HG02571 (cell line): Measurements from ENCODE around the gene FRMD4A.

Experiments
- ATAC-seq: cut with Tn5 transposase; IDR thresholded peaks from one replicate; pipeline ENCODE4 v1.9.1; 2021; ENCODE audit warnings: mild to moderate bottlenecking, moderate library complexity; ENCODE audit not compliant: unreplicated experiment

FRMD4A gene

DNA sequence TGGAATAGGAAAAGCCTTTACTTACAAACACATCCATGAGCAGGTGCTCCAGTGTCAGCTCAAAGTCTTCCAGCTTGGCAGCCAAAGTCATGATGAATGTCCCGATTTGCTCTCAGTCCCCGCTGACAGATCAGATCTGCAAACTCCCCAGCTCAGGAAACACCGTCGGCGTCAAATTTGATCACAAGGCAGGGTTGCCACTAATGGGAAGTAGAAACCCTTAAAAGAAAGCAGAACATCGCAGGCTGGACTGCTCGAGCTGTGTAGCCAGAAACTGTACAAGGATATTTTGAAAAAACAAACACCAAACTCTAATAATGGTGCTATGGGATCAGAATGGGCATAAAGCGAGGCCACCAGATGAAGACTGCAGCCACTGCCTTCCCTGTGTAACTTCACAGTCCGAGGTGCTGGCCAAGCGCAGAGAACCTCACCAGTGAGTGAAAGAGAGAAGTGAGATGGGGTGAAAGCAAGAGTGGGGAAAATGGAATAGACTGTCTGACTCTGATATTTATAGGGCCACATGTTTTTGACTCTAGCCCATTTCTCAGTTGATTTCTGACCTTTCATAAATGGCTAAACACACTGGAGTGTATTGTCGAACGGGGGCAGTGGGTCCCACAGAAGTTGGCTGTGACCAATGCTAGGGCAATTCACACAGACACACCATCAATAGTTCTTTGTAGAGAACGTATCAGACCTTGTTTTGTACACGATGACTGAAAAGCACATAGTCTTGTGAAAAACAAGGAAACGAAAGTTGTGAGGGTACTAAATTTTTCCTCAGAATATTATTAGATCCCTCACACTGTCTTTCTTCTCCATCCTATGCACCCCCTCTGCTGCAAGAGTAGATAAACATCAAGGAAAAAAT is 306.2 kb downstream of the FRMD4A start:
- no peak for ATAC-seq

DNA sequence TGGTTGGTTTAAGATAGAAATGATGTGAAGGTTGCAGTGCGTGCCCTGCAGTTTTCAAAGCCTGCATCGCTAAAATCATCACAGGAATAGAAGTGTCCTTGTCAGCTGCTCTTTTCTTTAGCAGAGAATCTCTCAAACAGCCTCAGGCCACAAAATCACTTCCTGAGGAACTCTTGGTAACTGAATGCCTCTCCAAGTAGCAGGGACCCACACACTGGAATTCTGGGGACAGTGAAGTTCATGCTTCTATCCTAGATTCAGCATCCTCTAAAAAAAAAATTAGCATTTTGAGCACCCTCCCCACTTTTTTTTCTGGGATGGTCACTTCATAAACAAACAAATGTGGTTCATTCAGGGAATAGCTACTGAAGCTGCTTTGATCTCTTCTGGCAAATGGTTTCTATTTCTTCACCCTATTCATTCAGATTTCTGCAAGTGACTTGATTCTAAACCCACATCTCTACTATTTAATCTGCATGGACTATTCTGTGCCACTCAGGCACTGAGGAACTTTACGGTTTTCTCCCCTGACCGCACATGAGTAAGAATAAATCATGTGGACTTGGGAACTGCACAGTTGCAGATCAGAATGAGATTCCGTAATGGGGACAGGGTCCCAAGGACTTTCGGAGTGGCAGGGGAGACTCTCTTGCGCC is 306.9 kb downstream of the FRMD4A start:
- ATAC-seq, result no peak

DNA sequence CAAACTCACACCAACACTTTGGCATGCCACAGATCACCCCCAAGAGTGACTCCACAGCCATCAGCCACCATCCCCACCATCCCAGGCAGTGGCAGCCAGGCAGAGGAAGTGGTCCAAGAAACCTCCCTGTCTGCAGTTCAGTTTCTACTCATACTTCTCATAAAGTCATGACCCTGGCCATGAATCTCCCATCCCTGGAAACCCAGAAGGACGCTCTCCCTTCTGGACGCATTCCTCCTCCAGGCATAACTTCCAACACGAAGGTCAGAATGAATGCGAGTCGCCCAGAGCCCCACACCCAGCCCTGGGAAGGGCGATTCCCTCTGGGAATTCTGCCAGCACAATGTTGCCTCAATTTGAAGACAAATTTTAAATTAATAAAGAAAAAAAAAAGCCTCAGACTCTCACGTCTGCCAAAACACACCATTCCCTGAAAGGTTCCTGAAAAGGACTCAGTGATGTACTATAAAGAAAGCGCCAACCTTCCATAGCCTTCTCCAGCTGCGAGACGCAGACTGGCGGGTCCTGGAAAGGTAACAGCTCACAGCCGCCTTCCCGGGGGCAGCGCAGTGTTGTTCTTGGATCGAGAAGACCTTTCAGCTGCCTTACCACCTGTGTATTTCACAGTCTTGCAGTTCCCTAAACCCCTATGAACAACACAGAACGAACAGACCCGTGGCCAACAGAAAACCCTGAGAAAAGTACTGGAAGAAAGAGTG is 307.6 kb downstream of the FRMD4A start:
- no peak for ATAC-seq

DNA sequence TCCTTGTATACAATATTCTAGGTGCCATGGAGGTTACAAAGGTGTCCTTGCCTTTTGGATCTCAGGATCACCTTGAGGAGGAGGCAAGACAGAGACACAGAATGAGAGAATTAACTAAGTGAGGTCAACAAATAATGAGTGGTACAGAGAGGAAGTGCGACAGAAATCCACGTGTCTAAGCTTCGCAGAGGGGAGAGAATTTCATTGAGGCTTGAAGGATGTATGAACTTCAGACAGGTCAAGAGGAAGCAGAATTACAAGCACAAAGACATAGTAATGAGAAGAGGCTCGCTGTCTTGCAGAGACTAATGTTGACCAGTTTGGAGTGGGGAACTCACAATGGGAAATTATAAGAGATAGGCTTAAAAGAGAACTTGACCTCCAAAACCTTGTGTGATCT is 308.7 kb downstream of the FRMD4A start:
- no peak for ATAC-seq

DNA sequence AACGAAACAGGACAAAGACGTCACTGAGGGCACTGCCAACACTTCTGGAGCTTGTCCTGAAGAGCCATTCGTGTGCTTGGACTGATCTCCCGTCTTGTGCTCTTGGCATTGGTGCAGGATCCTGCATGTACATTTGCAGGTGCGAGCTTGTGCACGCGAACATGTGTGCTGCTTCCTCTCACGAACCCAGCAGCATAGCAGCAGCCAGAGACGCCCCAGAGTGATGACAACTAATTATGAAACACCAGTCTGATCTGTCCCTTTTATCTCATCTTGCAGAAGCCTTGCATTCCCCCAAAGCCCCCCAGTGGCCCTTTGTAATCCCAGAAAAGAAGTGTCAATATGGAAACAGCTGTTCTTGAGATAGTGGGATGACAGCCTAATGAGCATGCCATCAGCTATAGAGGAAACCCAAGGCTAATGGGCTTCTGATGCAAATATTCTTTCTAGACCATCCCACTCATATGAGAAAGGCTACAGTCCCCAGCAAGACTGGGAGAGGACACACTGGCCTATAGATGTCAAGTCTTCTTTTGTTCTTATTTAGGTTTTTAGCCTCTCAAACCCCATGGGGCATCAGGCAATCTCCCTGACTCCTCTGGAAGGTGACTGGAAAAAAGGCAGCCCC is 310.6 kb downstream of the FRMD4A start:
- no peak for ATAC-seq

DNA sequence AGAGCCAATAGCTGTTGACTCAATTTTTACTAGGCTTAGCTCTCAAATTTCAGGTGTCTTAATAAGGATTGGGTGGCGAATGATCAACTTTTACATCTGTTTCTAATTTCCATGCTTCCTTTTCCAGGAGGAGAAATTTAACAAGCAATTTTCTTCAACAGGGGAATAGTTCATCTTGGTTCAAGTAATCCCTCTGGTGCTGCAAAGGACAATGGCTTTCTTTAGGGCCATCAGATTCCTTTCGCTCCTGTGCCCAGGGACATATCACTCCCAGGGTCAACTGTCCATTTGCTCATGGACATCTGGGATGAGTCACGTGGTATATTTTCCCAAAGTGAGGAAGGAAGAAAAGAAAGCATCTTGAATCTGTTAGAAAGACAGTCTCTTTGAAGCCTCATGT is 313.3 kb downstream of the FRMD4A start:
- ATAC-seq, result no peak

DNA sequence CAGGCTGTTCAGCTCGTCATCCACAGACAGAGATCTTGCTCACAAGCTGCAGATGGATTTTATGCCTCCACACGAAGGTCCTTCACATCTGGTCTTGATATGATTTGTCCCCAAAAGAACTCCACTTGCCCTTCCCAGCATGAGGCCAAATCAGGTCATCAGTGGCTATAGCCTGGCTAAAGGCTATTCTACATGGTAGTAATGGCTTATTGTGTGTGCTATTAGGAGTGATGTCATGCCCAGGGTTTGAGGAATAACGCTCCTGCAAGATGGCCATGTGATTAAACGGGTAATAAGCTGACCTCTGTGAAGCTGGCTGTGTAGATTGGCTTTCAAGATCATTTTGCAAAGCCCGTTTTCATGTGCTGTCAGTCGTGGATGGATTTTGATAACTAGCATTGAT is 313.8 kb downstream of the FRMD4A start:
- no peak for ATAC-seq

DNA sequence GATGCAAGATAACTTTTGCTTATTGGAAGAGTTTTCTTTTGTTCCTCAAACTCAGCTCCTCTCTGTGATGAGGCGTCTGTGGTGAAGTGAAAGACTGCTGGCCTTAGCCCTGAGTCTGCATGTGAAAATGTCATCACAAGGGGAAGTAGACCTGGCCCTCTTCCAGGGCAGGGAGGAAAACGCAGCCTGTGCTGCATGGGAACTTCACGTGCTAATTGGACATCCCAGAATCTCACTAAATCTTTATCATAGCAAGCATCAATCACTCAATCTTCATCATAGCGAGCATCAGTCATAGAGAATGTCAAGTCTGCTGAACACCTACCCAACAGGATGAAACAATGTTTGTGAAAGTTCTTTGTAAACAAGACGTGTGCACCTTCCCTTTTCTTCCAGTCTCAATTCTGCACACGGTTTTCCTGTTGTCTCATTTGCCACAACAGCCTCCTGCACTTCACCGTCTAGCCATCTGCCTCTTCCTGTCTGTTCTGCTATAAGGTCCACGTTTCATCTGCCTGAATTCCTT is 314.6 kb downstream of the FRMD4A start:
- ATAC-seq, result no peak

DNA sequence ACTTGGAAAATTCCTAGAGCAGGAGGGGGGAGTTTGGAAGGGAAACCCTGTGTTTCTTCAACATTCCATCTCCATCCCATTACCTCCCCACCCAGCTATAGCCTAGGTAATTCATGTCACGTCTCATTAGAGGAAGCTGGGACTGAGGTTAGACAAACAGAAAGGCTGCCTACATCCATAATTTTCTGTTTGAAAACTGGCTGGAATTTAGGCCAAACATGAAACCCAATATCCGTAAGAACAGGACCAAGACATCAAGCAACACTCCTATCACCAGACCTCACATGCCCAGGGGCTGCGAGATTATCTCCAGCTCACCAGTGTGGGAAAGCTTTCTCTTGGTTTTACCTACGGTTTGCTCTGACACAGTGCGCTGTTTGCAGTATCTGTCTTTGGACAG is 316.3 kb downstream of the FRMD4A start:
- no peak for ATAC-seq

DNA sequence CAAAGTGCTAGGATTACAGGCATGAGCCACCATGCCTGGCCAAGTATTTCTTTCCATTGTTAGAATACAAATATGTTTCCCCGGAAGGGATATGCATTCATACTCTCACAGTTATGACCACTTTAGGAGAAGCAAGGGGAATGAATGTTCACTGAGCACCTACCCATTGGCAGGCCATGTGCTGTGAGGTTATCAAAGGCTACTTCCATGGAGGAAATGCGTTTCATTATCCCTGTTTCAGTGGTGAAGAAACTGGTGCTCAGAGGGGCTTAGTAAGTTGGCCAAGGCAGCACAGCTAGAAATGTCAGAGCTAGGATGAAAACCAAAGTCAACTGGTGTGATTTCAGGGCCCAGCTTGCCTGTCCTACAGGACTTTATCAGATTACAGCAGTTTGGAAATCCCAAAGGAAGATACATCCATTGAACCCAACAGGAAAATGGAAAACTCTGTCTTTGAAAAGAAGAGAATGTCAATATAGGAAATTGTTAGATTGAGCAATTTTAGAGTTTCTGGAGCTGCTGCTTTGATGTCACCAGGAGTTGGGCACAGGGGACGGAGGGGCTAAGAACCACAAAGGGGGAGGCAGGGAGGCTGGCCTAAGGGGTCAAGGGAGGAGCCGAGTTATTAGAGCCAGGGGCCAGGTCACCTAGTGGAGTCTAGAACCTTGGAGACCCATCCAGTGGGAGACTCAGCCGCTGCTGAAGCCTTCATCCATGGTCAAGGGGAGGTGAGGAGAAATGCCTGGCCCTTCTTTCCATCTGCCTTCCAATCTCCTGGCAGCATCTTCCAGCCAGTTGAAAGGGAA is 319.8 kb downstream of the FRMD4A start:
- ATAC-seq, result no peak

DNA sequence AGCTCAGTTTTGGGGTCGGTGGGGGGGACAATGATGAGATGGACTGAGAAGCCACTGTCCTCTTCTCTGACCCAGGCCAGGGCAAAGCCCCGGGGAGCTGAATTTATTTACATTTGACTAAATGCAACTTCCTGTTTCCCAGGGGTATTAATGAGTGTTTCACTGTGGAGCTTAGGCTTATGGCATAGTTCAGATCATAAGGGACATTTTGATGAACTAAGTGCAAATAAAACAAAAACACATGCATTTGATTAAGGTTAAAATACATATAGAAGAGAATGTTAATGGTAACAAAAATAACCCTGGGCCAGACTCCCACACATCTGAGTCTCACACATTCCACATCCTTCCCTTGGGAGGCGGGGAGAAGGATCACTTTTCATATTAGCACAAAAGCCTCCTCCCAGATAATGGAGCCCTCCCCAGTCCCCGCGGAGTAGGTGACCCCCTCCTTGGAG is 320.6 kb downstream of the FRMD4A start:
- ATAC-seq, result no peak

DNA sequence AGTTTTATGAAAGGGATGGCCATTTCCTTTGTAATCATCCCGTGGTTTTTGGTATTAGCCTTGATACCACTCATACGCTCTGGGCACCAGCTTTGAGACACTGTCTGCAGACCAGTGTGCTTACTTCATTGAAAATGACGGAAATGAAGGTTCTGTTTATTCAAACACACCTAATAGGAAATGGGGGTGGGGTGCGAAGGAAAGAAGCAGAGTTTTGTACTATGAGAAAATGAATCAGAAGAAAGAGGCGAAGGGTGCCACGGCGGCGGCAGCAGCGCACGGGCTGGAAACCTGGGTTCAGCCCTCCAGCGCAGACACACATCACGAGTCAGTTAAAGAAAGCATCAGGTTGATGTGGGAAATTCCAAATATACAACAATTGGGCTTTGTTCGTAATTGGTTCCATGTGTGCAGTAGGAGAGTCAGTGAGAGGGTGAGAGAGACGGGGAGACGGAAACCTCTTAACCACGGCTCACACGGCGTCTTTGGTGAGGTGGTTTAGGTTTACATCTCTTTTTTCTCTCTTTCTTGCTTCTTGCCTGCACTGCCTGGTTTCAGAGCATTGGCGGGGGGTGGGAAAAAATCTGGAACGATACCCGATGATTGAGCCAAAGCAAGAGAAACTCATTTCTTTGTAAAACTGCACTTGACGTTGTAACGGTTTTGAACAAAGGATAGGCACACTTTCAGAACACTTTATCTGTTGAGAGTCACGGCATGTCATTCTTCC is 321.2 kb downstream of the FRMD4A start:
- no peak for ATAC-seq

DNA sequence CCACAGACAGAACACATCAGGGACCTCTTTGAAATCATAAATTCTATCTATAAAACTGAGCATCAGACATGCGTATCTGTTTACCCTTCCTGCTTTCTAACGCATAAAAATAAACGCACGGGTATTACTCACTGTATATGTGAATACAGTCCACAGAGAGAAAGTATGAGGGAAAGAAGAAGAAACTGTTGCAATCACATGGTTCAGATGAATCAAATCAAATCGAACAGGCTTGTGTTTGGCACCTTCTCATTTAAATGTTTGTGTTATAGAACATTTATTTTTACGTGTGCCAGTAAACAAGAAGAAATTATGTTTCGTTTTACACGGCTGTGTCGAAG is 322.0 kb downstream of the FRMD4A start:
- ATAC-seq, result no peak

DNA sequence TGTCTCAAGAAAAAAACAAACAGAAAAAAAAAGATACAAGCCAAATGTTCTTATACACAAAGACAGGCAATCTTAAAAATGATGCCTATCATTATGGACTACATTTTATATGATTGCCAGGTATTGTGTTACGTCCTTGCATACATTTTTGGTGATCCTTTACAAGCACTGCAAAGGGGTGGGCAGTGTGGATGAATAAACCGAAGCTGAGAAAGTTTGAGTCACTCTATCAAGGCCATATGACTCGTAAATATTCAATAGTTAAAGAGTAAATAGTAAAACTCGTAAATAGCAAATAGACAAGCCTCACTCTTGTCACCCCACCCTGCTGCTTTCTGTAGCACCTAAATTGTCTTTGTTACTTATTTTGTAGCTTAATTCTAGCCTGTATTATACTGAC is 326.2 kb downstream of the FRMD4A start:
- no peak for ATAC-seq

DNA sequence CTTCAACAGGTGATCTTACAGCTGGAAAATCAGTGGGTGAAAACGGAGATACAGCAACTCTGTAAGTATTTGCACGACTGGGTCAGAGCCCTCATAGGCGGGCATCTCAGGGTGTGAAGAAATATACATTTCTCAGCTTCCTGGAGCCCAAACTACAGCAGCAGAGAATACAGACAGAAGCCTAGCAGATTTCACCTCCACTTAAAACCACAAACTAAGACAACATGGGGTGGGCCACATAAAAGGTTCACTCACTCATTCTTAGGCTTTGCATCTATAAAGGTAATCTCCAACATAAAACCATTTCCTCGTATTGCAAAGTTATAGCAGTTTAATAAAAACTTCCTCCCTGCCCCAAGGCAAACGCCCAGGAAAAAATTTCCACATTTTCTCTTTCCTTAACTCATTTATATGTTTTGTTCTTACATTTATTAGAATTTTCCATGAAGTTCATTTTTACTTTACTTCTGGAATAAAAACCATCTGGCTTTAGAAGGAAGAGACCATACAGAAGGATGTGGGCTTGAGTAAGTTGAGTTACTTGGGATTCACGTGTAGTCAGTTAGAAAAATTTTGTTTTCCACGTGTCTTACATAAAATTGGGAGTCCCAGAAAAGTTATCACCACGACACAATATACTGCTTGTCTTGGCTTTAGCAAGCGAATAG is 327.1 kb downstream of the FRMD4A start:
- no peak for ATAC-seq

DNA sequence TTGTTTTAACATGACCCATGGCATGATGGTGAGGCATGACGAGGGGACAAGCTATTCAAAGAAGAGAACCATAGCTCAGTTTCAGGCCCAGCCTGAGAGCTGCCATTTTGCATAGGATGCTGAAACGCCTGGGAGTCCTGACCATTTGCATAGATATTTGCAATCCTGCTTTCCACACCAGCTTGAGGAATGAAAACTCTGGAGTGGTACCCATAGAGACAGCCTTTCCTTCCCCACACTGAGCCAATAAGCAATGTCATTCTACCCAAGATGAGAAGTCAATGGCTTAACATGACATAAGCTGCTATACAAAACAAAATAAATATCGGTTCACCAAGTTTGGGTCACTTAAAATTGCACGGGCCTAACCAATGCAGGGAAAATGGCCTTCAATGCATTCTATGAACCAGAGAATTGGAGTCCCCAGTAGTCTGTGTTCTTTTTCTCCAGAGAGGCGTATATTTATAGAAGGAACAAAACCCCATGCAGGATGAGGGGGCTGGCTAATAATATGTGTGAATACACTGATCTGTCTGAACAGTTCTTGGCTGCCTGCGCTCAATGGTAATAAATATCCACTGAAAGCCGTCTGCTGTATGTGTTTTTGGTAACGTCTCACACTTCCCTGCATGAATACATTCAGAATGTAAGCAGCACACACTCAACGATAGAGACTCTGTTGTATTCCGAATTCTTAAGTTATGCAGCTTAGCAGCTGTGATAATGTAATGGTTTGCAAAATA is 329.3 kb downstream of the FRMD4A start:
- ATAC-seq, result no peak

DNA sequence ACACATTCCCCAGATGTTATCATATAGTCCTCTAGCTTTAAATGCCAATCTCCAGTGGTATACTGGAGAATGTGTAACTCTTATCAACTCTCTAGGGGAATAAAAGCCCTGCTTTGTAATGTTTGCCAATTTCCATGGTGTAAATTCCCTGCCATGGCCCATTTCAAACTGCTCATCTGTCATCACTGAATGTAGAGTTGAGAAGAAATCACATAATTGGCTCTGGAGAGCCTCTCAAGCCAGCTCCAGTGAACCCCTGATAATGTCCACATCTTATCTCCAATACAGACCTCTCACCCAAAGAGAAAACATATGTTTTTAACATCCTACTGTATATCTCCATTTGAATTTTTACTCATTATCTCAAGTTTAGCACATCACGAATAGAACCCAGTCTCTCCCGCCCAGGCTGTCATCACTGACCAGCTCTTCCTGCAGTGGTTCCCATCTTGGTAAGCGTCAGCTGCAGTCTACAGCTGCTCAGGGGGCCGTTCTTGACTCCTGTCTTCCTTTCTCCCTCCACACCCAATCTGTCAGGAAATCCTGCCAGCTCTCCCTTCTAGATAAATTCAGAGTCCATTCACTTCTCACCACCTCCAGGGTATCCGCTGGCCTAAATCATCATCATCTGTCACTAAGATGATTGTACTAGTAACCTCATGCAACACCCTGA is 332.4 kb downstream of the FRMD4A start:
- ATAC-seq, result no peak

DNA sequence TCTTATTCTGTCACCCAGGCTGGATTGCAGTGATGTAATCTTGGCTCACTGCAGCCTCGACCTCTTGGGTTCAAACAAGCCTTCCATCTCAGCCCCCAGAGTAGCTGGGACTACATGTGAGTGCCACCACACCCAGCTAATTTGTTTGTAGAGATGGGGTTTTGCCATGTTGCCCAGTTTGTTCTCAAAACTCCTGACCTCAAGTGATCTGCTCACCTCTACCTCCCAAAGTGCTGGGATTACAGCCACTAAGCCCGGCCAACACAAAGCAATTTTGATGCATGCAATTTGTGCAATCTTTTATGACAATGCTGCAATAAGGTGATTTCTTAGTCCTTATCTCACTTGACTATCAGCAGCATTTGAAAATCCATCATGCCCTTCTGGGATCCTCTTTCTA is 333.1 kb downstream of the FRMD4A start:
- ATAC-seq, result no peak
